ENCODE measurements around the gene ANXA5.

DNA sequence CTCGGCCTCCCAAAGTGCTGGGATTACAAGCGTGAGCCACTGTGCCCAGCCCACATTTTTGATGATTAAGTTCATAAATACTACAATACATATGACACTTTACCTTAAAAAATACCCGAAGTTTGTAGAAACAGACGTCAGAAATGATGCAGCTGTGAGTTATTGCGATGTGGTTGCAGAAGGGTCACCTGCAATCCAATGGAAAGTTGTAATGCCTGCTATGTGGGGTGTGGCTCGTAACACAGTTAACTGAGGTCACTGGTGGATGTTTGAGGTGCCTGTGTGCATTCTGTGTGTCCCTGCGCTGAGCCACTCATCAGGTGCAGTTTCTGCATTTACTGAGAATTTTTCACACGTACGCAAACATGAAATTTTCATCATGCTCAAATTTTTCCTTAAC, 64.1 kb downstream of the ANXA5 start:
- TF ChIP-seq CBX5 (IDR thresholded peaks at IDR 0.05; ENCODE audit: borderline replicate concordance, low read depth) (no peak), FOXP1 (CRISPR knock-in tag; IDR thresholded peaks at IDR 0.05) (no peak), ZNF551 (CRISPR knock-in tag; IDR thresholded peaks at IDR 0.05) (no peak), GATAD2B (IDR thresholded peaks at IDR 0.05; ENCODE audit: borderline replicate concordance) (no peak)
- TF ChIP-seq, protein P1, sequence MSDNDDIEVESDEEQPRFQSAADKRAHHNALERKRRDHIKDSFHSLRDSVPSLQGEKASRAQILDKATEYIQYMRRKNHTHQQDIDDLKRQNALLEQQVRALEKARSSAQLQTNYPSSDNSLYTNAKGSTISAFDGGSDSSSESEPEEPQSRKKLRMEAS (CRISPR knock-in tag; IDR thresholded peaks at IDR 0.05): no peak
